NCI-H510A treated with DMSO at 0.1 percent for 48 hours (cell line): ENCODE results near the gene MPZL1.
"Not testable (repeated sequence)": the region's sequence is repeated elsewhere in the genome, so short reads cannot be mapped to it uniquely, and the experiment has no call there.

ENCODE experiments used
- DNase-seq: peaks from one replicate; lab custom pipeline; 2025; lab: John Stamatoyannopoulos, UW

The MPZL1 gene

DNA sequence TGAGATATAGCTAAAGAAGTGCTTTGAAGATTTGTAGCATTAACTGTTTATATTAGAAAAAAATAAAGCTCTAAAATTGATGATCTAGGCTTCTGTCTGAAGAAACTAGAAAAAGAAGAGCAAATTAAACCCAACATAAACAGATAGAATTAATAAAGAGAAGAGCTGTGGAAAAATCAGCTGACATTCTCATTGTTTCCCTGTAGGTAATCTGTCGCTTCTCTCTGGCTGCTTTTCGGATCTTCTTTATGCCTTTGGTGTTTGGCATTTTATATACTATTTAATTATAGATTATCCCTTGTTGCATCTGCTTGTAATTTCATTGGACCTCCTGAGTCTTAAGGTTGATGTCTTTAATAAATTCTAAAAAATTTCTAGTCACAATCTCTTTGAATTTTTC is 59.8 kb downstream of the MPZL1 start:
- no peak for DNase-seq

DNA sequence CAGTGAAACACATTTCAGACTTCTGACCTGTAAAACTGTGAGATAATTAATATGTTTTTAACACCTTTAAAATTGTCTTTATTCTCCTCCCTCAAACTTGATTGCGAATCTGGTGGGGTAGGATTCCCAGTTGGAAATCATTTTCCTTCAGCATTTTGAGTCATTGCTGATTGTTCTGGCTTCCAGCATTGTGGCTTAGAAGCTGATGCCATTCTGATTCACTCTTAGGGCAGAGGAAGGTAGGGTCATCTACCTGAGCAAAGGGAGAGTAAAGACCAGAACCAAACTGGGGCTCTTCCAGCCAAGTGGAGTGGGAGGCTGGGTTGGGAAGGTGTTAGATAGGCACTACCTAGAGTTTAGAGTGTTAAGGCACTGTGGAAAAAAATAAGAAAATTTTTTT is 61.2 kb downstream of the MPZL1 start:
- DNase-seq: no peak

DNA sequence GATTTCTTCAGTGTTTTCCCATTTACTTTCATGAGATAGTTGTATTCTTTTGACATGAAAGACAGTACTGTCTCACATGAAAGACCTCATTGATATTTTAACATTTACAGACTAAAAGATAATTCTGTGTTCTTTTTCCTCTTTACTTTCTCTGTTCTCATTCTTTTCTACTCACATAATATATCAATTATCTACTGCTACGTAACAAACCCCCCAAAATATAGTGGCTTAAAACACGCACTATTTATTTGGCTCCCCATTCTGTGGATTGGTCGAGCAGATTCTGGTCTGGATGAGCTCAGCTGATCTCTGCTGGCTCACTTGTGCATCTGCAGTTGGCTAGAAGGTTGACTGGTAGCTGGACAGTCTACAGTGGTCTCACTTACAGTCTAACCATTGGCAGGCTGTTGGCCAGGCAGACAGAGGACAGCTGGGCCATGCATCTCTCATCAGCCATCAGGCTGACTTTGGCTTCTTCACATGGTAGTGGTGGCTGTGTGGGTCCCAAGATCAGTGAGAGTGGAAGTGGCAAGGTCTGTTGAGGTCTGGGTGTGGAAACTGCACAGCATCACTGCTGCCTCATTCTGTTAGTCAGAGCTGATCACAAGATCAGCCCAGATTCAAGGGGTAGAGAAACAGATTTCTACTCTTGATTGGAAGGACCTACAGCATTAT is 63.2 kb downstream of the MPZL1 start:
- DNase-seq: no peak

DNA sequence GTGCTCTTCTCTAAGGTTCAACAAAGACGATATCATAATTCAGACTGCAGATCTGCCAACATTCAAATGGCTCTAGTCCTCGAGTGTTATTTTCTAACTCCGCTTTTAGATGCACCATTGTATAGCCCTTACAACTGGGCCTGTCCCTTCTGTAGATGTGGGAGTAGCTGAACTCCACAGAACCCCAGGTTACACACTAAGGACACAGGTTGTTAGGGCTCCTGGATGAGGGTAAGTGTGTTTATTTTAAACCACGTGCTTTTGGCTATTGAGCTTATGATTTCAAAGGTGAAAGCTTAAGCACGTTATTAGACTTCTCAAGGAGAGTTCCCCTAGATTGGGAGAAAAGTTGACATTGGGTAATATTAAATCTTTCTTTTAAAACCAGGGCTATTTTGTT is 64.7 kb downstream of the MPZL1 start:
- DNase-seq: no peak

DNA sequence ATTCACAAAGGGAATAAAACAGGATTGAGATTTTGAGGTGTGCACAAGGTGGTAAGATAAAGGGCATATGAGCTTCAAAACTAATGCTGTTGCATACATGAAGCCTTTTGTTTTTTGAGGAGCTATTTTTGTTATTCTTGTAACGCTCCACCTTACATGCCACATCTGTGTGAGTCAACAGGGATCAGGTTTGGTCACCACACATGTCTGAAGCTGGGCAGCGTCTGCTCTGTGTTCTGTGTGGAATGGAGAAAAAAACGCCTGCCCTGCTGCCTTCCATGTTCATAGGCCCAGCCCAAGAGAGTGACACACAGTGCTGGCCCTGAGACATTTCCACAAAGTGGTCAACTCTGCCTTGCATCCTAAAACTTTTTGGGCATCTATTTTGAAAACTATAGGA is 67.7 kb downstream of the MPZL1 start:
- DNase-seq: no peak

DNA sequence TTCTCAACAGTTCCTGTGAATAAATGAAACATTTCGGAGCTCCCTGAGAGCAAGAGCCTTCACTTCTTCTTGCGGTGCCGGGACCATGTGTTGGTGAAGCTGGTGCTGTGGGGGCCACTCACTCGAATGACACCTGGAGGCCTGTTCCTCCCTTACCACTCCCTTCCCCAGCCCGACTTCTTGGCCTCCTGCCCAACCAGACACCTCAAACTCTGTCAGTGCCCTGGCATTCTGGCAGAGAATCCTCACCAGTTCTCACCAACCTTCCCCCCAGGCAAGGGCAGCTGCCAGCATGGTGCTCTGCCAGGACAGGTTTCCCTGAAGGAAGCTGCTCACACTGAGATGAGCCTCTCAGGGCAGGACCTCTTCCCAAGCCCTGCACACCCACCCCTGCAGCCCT is 68.3 kb downstream of the MPZL1 start:
- DNase-seq: no peak

DNA sequence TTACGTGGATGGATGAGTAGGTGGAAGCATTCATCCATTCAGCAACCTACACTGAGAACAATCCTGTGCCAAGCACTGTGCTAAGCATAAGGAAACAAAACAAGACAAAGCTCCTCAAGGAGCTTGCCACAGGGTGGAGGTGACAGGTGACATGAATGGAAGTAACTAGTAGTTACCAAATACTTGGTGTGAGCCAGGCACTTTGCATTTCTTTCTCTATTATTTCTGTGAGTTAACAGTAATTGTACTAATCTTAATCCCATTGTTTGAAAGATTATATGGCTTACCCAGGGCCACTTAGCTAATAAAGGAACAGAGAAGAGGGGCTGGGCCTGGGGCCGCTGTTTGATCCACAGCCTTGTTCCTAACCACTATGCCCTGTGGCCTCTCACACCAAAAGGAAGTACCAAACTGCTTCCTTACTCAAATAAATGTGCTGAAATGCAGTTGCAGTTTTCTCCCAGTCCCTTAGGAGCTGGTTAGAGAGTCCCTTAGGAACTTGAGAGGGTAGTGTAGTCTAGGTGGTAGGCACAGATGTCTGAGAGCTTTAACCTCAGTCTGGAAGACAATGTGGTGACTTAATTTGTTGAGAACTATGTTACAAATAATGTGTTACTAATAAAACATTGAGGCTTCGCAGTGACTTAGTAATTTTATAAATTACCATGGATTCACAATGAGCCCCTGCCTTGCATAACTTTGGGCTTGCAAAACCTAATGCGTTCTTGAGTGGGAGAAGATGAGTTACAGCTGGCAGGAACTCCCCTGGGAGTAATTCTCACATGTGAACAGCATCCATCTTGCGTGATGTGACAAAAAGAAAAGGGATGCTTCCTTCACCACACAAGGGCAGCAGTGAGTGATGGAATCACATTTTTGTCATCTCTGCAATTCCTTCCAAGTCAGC is 69.8 kb downstream of the MPZL1 start:
- no peak for DNase-seq

DNA sequence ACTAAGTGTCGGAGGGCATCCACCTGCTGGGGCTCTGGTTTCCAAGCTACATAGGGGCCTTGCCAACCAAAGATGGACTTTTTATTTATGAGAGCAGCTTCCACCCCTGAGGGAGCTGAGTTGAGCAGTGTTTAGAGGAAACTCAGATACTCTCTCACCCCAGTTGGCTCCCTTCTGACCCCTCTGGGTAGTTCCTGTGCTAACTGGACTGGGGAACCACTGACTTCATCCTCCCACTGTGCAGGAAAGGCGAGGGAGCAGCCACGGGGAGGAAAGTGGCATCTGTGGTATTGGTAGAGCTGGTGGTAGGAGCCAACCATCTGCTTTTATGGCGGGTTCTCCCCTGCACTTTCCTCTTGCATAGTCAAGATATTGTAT is 70.4 kb downstream of the MPZL1 start:
- no peak for DNase-seq

DNA sequence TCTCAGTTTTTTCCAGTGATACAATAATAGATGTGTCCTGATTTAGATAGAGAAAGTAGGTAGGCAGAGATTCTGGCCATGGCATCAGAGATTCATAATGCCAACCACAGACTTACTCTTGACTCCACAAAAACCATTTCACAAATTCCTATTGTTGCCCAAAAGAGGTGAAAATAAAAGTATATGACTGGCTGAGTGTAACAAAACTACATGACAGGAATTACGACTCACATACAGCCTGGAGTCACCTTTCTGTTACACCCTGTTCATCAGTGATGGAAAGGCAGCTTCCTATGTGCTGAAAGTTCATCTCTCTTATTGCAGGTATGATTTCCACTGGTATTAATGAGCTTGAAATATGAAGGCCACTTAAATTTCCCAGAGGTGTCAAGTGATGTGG is 72.3 kb downstream of the MPZL1 start:
- DNase-seq: no peak

DNA sequence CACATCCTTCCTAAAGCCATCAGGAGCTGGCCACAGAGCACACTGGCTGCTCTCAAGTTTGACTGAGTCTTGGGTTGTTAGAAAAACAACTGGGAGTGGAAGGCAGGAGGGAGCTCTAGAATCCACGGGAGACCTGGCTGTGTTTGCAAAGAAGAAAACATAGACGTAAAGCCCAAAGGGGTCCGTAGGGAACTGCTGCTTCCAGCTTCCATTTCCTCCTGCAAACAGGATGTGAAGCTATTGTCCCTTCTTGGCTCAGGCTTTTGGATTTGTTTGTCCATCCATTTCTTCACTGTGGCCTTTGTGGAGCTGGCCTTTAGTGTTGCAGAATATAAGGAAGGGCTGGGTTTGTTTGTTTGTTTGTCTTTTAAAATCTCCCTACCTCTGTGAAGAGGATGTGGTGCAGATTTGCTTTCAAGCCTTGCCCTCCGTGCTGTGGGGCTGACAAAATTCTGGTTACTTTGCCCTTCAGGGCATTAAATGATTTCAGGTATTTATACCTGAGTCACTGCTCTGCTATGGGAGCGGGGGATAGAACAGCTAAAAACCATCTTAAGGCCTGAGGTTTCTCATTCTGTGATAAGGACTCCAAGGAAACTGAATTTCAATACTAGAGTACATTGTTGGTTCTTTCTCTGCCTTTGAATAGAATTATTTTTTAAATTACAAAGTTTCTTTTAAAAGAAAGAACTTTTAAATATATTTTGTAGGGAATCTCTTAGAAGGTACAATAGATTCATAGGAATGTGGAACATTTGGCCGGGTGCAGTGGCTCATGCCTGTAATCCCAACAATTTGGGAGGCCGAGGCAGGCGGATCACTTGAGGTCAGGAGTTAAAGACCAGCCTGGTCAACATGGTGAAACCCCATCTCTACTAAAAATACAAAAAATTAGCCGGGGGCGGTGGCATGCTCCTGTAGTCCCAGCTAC is 74.3 kb downstream of the MPZL1 start:
- no peak for DNase-seq

DNA sequence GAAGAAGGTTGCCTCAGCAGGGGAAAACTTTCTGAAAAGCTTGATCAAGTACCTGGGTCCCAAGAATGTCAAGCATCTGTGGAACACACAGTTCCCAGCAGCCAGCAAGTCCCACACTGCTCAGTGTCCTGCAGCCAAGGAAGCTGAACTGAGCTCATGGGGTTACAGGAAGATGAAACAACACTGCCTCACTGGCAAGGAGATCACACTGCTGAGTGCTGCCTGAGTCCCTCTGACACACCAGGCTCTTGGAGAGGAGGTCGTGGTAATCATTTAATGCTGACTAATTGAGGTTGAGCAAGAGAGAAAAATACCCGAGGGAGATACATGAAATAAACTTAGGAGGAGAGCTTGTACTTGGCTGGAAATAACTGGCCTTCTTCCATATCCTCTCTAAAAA is 75.2 kb downstream of the MPZL1 start:
- DNase-seq: no peak

DNA sequence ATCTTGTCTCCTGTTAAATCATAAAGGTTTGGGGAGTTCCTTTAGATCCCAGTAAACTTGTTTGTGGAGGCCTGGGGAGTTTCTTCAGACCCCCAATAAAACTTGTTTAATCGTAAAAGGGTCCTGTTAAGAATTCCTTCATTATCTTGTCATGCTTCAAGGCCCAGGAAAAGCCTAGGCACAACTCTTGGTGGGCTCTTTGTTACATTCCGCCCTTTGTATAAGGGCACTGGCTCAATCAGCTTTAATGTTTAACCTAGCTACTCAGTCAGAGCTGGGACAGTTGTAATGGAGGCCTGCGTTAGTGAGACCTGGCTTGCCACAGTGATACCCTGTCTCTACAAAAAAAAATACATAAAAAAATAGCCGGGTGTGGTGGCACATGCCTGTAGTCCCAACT is 77.2 kb downstream of the MPZL1 start:
- no peak for DNase-seq

DNA sequence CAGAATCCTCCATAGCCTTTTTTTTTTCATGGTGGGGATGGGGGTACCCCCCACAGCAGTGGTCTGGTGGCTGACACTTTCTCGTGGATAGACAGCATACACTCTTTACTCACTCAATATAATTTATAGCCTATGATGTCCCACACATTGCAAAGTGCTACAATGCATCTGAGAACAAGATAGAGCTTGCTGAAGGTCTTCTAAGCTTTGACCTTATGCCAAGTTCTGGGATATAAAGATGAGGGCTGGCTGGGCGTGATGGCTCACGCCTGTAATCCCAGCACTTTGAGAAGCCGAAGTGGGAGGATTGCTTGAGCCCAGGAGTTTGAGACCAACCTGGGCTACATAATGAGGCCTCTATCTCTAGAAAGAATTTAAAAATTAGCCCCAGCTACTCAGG is 78.0 kb downstream of the MPZL1 start:
- no peak for DNase-seq

DNA sequence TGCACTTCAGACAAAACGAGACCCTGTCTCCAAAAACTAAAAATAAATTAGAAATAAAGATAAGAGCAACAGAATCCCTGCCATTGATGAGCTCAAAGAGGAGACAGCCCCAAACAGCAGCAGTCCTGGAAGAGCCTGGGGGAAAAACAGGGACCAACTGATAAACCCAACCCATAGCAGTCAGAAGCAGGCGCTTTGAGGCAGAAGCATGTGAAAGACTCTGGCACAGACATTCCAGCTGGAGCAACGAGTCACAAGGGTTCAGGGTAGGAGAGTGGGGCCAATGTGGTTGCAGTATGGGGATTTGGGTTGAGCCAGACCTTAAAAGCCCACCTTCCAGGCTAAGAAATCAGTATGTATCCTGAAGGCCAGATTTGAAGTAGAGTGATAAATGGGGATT is 78.5 kb downstream of the MPZL1 start:
- DNase-seq: no peak

DNA sequence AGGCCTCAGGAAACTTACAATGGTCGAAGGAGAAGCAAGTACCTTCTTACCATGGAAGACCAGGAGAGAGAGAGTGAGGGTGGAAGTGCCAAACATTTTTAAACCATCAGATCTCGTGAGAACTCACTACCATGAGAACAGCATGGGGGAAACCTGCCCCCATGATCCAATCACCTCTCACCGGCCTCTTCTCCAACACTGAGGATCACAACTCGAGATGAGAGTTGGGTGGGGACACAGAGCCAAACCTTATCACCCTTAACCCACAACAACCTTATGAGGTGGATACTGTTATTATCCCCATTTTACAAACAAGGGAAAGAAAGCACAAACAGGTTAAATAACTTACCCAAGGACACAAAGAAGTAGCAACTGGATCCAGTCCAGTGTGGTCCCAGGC is 80.5 kb downstream of the MPZL1 start:
- no peak for DNase-seq

DNA sequence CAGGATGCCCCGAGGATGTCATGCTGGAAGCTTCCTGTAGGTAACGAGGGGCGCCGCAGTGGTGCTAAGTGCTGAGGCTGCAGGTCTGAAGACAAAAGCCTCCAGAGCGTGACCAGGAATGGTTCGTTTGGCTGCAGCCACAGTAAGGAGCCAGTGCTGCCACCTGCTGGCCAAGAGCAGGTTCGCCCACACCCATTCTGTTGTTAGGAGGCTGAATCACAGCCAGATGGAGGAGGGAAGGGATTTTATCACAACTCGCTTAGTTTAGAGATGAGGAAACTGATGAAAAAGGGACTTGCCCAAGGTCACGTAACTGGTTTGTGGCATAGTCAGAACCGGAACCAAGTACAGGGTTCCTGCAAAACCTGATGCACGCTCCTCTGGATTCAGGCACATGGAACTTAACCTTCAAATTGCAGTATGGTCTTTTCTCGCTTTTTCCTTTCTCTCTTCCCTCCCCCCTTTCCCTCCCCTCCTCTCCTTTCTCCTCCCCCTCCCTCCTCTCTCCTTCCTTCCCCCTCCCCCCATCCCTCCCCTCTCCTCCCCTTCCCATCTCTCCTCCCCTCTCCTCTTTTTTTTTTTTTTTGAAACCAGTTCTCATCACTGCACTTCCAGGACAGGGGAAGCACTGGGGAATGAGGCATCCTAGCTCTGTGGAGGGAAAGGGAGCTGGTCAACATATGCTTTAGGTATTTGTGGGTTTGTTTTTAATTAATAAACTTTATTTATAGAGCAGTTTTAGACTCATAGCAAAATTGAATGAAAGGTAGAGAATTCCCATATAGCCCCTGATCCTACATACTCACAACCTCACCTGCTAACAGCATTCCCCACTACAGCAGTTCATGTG is 81.8 kb downstream of the MPZL1 start:
- DNase-seq: peak; percentile 91

DNA sequence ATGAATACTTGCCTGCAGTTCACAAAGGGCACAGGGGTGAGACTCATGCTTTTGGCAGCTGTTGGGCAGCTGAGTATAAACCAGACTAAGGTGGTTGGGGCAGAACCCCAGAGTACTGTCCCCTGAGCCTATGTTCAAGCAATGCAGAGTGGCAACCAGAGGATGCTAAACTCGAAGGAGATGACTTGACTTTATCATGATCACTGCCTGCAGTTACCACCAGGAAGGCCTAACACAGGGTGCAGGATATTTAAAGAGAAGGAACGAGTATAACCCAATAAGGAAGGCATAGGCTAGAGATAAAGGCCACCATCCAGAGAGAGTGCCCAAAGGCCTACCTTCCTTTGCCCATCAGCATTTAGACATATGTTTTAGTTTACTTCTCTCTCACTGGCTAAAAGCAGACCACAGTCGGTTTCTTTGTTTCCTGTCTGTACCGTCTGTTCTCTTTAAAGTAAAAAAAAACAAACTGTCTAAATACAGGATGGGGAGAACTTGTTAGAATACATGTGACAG is 83.3 kb downstream of the MPZL1 start:
- no peak for DNase-seq

DNA sequence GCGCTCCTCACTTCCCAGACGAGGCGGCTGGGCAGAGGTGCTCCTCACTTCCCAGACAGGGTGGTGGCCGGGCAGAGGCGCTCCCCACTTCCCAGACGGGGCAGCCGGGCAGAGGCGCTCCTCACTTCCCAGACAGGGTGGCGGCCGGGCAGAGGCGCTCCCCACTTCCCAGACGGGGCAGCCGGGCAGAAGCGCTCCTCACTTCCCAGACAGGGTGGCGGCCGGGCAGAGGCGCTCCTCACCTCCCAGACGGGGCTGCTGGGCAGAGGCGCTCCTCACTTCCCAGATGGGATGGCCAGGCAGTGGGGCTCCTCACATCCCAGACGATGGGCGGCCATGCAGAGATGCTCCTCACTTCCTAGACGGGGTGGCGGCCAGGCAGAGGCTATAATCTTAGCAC is 84.5 kb downstream of the MPZL1 start:
- not testable (repeated sequence) for DNase-seq

DNA sequence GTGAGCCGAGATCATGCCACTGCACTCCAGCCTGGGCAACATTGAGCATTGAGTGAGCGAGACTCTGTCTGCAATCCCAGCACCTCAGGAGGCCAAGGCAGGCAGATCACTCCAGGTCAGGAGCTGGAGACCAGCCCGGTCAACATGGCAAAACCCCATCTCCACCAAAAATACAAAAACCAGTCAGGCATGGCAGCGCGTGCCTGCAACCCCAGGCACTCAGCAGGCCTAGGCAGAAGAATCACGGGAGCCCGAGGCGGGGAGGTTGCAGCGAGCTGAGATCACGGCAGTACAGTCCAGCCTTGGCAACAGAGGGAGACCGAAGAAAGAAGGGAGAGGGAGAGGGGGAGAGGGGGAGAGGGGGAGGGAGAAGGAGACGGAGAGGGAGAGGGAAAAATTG is 84.9 kb downstream of the MPZL1 start:
- not testable (repeated sequence) for DNase-seq

DNA sequence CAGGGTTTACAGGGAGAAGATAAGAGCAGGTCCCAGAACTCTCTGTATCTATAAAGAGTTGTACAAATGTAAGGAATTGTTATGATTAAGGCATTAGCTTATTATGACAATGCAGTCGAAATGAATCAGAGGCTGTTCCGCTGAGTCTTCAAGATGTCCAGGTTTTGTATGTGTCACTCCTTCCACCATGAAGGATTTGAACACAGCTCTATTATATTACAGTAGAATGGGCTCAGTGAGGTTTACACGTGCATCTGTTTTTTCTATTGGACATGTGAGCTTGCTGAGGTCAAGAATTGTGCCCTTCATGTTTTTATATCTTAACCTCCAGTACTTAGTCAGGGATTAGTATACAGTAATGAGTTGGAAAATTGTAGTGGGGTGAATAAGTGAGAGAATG is 86.3 kb downstream of the MPZL1 start:
- no peak for DNase-seq

DNA sequence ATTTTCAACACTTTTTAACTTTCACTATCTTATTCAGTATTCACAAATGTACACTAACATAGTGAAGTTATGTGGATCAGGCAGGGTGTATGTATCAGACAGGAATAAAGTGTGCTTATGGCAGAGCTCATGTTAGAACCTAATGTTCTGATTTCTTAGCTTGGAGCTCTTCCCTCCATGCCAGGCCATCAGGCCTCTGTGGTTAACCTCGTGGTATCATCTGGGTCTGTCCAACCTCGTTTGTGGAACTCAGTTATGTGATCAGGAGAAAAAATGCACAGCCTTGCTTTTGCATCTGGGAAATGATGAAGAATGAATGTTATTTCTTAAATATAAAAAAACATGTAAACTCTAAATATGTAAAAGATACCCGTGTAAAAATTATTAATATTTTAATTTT is 86.9 kb downstream of the MPZL1 start:
- no peak for DNase-seq
